Measurements from ENCODE around the gene BLOC1S6.

DNA sequence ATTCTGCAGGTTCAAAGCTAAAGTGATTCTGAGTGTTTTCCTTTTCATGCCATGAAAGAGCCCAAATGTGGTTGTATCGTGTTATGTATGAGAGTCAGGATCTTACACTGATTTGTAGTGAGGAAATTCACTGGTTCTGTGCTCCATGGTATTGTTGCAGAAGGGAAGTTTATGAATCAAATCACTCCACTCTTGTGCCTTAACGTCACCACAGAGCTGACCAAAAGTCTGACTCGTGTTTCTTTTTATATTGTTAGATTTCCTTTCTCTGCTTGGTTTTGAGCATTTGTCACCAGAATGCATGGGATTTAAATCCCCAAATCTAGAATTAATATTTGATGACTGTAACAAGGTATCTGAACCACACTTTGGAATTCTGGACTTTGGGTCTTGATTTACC lies 35.5 kb upstream of the BLOC1S6 start:
- no peak for TF ChIP-seq CTCF (IDR thresholded peaks at IDR 0.05; ENCODE audit: insufficient read depth, low read length)
- TF ChIP-seq SPI1 (IDR thresholded peaks at IDR 0.05; ENCODE audit: borderline replicate concordance, low read depth) = no peak
- TF ChIP-seq POLR2AphosphoS5 (IDR thresholded peaks at IDR 0.05; ENCODE audit: low read depth) = no peak
- TF ChIP-seq, protein P1, sequence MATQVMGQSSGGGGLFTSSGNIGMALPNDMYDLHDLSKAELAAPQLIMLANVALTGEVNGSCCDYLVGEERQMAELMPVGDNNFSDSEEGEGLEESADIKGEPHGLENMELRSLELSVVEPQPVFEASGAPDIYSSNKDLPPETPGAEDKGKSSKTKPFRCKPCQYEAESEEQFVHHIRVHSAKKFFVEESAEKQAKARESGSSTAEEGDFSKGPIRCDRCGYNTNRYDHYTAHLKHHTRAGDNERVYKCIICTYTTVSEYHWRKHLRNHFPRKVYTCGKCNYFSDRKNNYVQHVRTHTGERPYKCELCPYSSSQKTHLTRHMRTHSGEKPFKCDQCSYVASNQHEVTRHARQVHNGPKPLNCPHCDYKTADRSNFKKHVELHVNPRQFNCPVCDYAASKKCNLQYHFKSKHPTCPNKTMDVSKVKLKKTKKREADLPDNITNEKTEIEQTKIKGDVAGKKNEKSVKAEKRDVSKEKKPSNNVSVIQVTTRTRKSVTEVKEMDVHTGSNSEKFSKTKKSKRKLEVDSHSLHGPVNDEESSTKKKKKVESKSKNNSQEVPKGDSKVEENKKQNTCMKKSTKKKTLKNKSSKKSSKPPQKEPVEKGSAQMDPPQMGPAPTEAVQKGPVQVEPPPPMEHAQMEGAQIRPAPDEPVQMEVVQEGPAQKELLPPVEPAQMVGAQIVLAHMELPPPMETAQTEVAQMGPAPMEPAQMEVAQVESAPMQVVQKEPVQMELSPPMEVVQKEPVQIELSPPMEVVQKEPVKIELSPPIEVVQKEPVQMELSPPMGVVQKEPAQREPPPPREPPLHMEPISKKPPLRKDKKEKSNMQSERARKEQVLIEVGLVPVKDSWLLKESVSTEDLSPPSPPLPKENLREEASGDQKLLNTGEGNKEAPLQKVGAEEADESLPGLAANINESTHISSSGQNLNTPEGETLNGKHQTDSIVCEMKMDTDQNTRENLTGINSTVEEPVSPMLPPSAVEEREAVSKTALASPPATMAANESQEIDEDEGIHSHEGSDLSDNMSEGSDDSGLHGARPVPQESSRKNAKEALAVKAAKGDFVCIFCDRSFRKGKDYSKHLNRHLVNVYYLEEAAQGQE (IDR thresholded peaks at IDR 0.05; ENCODE audit: insufficient replicate concordance, low read depth) = no peak
- TF ChIP-seq GABPA (IDR thresholded peaks at IDR 0.05; ENCODE audit: low read depth) = no peak

Measured in HL-60 (cell line).